HEK293 (cell line): ENCODE data around the gene C6orf136.

Experiments
- GLIS1 ChIP-seq: fragments of 450-650 bp; formaldehyde crosslinking; IDR thresholded peaks from 2 replicates; pipeline ENCODE4 v1.5.1; 2016; ENCODE audit warnings: missing biosample characterization, missing genetic modification characterization
- GLIS2 ChIP-seq: fragments of 450-650 bp; formaldehyde crosslinking; IDR thresholded peaks from 2 replicates; pipeline ENCODE4 v1.5.1; 2016; ENCODE audit warnings: missing biosample characterization, missing genetic modification characterization
- HOXD13 ChIP-seq: sonication (generic); formaldehyde crosslinking; IDR thresholded peaks from 2 replicates; pipeline ENCODE4 v1.8.0; 2022; ENCODE audit warnings: missing genetic modification reagents, borderline replicate concordance
- PRDM1 ChIP-seq: fragments of 450-650 bp; formaldehyde crosslinking; IDR thresholded peaks from 2 replicates; pipeline ENCODE4; 2016; ENCODE audit warnings: missing biosample characterization, missing genetic modification characterization
- PRDM10 ChIP-seq: fragments of 450-650 bp; formaldehyde crosslinking; IDR thresholded peaks from 2 replicates; pipeline ENCODE4 v1.5.1; 2016; ENCODE audit warnings: missing biosample characterization, missing genetic modification characterization
- PRDM2 ChIP-seq: fragments of 450-650 bp; formaldehyde crosslinking; IDR thresholded peaks from 2 replicates; pipeline ENCODE4 v1.5.1; 2016; ENCODE audit warnings: missing biosample characterization, missing genetic modification characterization, borderline replicate concordance
- RBAK ChIP-seq: fragments of 450-650 bp; formaldehyde crosslinking; IDR thresholded peaks from 2 replicates; pipeline ENCODE4 v1.5.1; 2016; ENCODE audit warnings: missing biosample characterization, missing genetic modification characterization
- SALL2 ChIP-seq: fragments of 450-650 bp; formaldehyde crosslinking; IDR thresholded peaks from 2 replicates; pipeline ENCODE4 v1.5.0; 2017; ENCODE audit warnings: missing biosample characterization, mild to moderate bottlenecking, missing genetic modification characterization, borderline replicate concordance
- SP2 ChIP-seq: fragments of 450-650 bp; formaldehyde crosslinking; IDR thresholded peaks from 2 replicates; pipeline ENCODE4 v1.5.1; 2016; ENCODE audit warnings: missing biosample characterization, missing genetic modification characterization
- ZBTB1 ChIP-seq: fragments of 450-650 bp; formaldehyde crosslinking; IDR thresholded peaks from 2 replicates; pipeline ENCODE4 v1.5.1; 2016; ENCODE audit warnings: missing biosample characterization, missing genetic modification characterization
- ZBTB7A ChIP-seq: fragments of 450-650 bp; formaldehyde crosslinking; IDR thresholded peaks from 2 replicates; pipeline ENCODE4 v1.5.1; 2016; ENCODE audit warnings: low read depth, missing biosample characterization, missing genetic modification characterization
- ZNF155 ChIP-seq: fragments of 450-650 bp; formaldehyde crosslinking; IDR thresholded peaks from 2 replicates; pipeline ENCODE4 v1.5.1; 2016; ENCODE audit warnings: missing biosample characterization, missing genetic modification characterization
- ZNF18 ChIP-seq: fragments of 450-650 bp; formaldehyde crosslinking; IDR thresholded peaks from 2 replicates; pipeline ENCODE4 v1.5.1; 2016; ENCODE audit warnings: missing biosample characterization, missing genetic modification characterization
- ZNF2 ChIP-seq: fragments of 450-650 bp; formaldehyde crosslinking; IDR thresholded peaks from 2 replicates; pipeline ENCODE4 v1.5.1; 2016; ENCODE audit warnings: missing biosample characterization, missing genetic modification characterization
- ZNF248 ChIP-seq: fragments of 450-650 bp; formaldehyde crosslinking; IDR thresholded peaks from 2 replicates; pipeline ENCODE4 v1.5.1; 2017; ENCODE audit warnings: missing biosample characterization, missing genetic modification characterization
- ZNF341 ChIP-seq: fragments of 450-650 bp; formaldehyde crosslinking; IDR thresholded peaks from 2 replicates; pipeline ENCODE4; 2016; ENCODE audit warnings: low read depth, missing biosample characterization, missing genetic modification characterization
- ZNF501 ChIP-seq: fragments of 450-650 bp; formaldehyde crosslinking; IDR thresholded peaks from 2 replicates; pipeline ENCODE4 v1.5.1; 2016; ENCODE audit warnings: missing biosample characterization, missing genetic modification characterization
- ZNF654 ChIP-seq: fragments of 450-650 bp; formaldehyde crosslinking; IDR thresholded peaks from 2 replicates; pipeline ENCODE4 v1.5.1; 2016; ENCODE audit warnings: low read depth, missing biosample characterization, missing genetic modification characterization
- ZNF791 ChIP-seq: fragments of 450-650 bp; formaldehyde crosslinking; IDR thresholded peaks from 2 replicates; pipeline ENCODE4 v1.5.1; 2016; ENCODE audit warnings: missing biosample characterization, missing genetic modification characterization
- TF ChIP-seq, protein P1 (sequence below): fragments of 450-650 bp; formaldehyde crosslinking; IDR thresholded peaks from 2 replicates; pipeline ENCODE4 v1.5.1; 2016; ENCODE audit warnings: missing biosample characterization, missing genetic modification characterization
- TF ChIP-seq, protein P2 (sequence below): fragments of 450-650 bp; formaldehyde crosslinking; IDR thresholded peaks from 2 replicates; pipeline ENCODE4 v1.5.1; 2016; ENCODE audit warnings: missing biosample characterization, missing genetic modification characterization
- TF ChIP-seq, protein P3 (sequence below): fragments of 450-650 bp; formaldehyde crosslinking; IDR thresholded peaks from 2 replicates; pipeline ENCODE4 v1.5.1; 2016; ENCODE audit warnings: missing biosample characterization, missing genetic modification characterization

Gene C6orf136

GRCh38 chr6:30686908-30687658, 40.1 kb downstream of the C6orf136 start (continued):
- TF ChIP-seq, protein P1, sequence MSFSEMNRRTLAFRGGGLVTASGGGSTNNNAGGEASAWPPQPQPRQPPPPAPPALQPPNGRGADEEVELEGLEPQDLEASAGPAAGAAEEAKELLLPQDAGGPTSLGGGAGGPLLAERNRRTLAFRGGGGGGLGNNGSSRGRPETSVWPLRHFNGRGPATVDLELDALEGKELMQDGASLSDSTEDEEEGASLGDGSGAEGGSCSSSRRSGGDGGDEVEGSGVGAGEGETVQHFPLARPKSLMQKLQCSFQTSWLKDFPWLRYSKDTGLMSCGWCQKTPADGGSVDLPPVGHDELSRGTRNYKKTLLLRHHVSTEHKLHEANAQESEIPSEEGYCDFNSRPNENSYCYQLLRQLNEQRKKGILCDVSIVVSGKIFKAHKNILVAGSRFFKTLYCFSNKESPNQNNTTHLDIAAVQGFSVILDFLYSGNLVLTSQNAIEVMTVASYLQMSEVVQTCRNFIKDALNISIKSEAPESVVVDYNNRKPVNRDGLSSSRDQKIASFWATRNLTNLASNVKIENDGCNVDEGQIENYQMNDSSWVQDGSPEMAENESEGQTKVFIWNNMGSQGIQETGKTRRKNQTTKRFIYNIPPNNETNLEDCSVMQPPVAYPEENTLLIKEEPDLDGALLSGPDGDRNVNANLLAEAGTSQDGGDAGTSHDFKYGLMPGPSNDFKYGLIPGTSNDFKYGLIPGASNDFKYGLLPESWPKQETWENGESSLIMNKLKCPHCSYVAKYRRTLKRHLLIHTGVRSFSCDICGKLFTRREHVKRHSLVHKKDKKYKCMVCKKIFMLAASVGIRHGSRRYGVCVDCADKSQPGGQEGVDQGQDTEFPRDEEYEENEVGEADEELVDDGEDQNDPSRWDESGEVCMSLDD (tag by site-specific recombination): peak; percentile 90; the same call in 1 of the 2 replicates
- TF ChIP-seq GLIS2 (tag by site-specific recombination) (peak; percentile 98), ZNF501 (tag by site-specific recombination) (peak; percentile 38; the same call in 1 of the 2 replicates), ZBTB7A (tag by site-specific recombination) (peak; percentile 12; the same call in 1 of the 2 replicates), ZNF341 (tag by site-specific recombination) (peak; percentile 100), PRDM10 (tag by site-specific recombination) (peak; percentile 81), ZNF18 (no peak), SALL2 (tag by site-specific recombination) (no peak), ZNF791 (tag by site-specific recombination) (no peak), ZNF2 (tag by site-specific recombination) (0 out of 2 replicates have a peak, but pooled peaks have one; percentile 28), HOXD13 (CRISPR knock-in tag) (no peak), ZNF248 (no peak), RBAK (tag by site-specific recombination) (no peak), PRDM2 (tag by site-specific recombination) (no peak), ZBTB1 (tag by site-specific recombination) (no peak), GLIS1 (tag by site-specific recombination) (peak; percentile 84), ZNF654 (no peak), ZNF155 (no peak), SP2 (tag by site-specific recombination) (peak; percentile 97), PRDM1 (tag by site-specific recombination) (peak; percentile 37; the same call in 1 of the 2 replicates)
- TF ChIP-seq, protein P2, sequence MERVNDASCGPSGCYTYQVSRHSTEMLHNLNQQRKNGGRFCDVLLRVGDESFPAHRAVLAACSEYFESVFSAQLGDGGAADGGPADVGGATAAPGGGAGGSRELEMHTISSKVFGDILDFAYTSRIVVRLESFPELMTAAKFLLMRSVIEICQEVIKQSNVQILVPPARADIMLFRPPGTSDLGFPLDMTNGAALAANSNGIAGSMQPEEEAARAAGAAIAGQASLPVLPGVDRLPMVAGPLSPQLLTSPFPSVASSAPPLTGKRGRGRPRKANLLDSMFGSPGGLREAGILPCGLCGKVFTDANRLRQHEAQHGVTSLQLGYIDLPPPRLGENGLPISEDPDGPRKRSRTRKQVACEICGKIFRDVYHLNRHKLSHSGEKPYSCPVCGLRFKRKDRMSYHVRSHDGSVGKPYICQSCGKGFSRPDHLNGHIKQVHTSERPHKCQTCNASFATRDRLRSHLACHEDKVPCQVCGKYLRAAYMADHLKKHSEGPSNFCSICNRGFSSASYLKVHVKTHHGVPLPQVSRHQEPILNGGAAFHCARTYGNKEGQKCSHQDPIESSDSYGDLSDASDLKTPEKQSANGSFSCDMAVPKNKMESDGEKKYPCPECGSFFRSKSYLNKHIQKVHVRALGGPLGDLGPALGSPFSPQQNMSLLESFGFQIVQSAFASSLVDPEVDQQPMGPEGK: peak; percentile 99
- TF ChIP-seq, protein P3, sequence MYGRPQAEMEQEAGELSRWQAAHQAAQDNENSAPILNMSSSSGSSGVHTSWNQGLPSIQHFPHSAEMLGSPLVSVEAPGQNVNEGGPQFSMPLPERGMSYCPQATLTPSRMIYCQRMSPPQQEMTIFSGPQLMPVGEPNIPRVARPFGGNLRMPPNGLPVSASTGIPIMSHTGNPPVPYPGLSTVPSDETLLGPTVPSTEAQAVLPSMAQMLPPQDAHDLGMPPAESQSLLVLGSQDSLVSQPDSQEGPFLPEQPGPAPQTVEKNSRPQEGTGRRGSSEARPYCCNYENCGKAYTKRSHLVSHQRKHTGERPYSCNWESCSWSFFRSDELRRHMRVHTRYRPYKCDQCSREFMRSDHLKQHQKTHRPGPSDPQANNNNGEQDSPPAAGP: peak; percentile 91
